SK-N-SH (cell line): ENCODE data around the gene TMCC2. TPM values are rescaled to one million over a fixed set of nuclear protein-coding genes. Genes with fewer than 3 reads are reported as not detected.

Source experiments
- CTCF ChIA-PET: fragments of 300-600, 350-600 bp; formaldehyde crosslinking; extraction: SDS; loops from one replicate; lab custom pipeline; 2021; lab: Yijun Ruan, JAX
- POLR2A ChIA-PET: fragments of 350-600 bp; sonication (Branson Sonifier 250); formaldehyde crosslinking; extraction: SDS; loops from one replicate; lab custom pipeline; 2020; ENCODE audit warnings: antibody characterized with exemption, inconsistent platforms; lab: Yijun Ruan, JAX
- DNase-seq: peaks from one replicate; pipeline ENCODE4 v3.0.0; 2012
- H2AFZ ChIP-seq: fragments of 200-600 bp; sonication (generic); 2 replicates; pipeline ENCODE4 v1.8.1; 2016; ENCODE audit warnings: antibody characterized with exemption, mild to moderate bottlenecking, low read depth
- H3F3A ChIP-seq: fragments of 200-600 bp; sonication (generic); replicated peaks from 2 replicates; pipeline ENCODE3; 2016; ENCODE audit warnings: antibody characterized with exemption, mild to moderate bottlenecking; ENCODE audit not compliant: insufficient read depth
- H3K27ac ChIP-seq, 2 experiments: fragments of 200-500 bp in 1 of 2; fragments of 200-600 bp in 1 of 2; sonication (Bioruptor generic) in 1 of 2; sonication (generic), shearing (Covaris generic) in 1 of 2; 2 replicates each; pipeline versions ENCODE4 v1.5.1 to v1.6.1; 2014 to 2016; ENCODE audit warnings: low read depth in 2 of 2, inconsistent platforms in 1 of 2, low read length in 1 of 2, mild to moderate bottlenecking in 1 of 2, mixed read lengths in 1 of 2
- H3K27me3 ChIP-seq: fragments of 200-600 bp; sonication (generic), shearing (Covaris generic); 2 replicates; pipeline ENCODE4 v1.6.1; 2016; ENCODE audit warnings: mixed run types; ENCODE audit not compliant: insufficient read depth
- H3K36me3 ChIP-seq, 2 experiments: fragments of 200-500 bp in 1 of 2; fragments of 200-600 bp in 1 of 2; sonication (Bioruptor generic) in 1 of 2; sonication (generic) in 1 of 2; replicated peaks in 1 of 2; 2 replicates each; pipeline versions ENCODE3 to v1.5.1; 2014 to 2016; ENCODE audit warnings: low read length in 1 of 2, mild to moderate bottlenecking in 1 of 2; ENCODE audit not compliant: insufficient read depth in 2 of 2, control insufficient read depth in 1 of 2
- H3K4me1 ChIP-seq, 2 experiments: fragments of 200-500 bp in 1 of 2; fragments of 200-600 bp in 1 of 2; sonication (Bioruptor generic) in 1 of 2; sonication (generic), shearing (Covaris generic) in 1 of 2; 2 replicates each; pipeline versions ENCODE4 v1.5.1 to v1.6.1; 2014 to 2016; ENCODE audit warnings: low read depth in 1 of 2, low read length in 1 of 2, mixed run types in 1 of 2; ENCODE audit not compliant: insufficient read depth in 2 of 2, control insufficient read depth in 1 of 2
- H3K4me2 ChIP-seq: fragments of 200-600 bp; sonication (generic), shearing (Covaris generic); 2 replicates; pipeline ENCODE4 v1.6.1; 2017; ENCODE audit warnings: mixed run types
- H3K4me3 ChIP-seq, 2 experiments: fragments of 200-500 bp in 1 of 2; fragments of 200-600 bp in 1 of 2; sonication (Bioruptor generic) in 1 of 2; sonication (generic), shearing (Covaris generic) in 1 of 2; 2 replicates each; pipeline versions ENCODE4 v1.5.1 to v1.8.1; 2014 to 2016; ENCODE audit warnings: low read depth in 2 of 2, inconsistent platforms in 1 of 2, low read length in 1 of 2, mild to moderate bottlenecking in 1 of 2, mixed read lengths in 1 of 2, moderate library complexity in 1 of 2
- H3K79me2 ChIP-seq: fragments of 200-600 bp; sonication (generic); 2 replicates; pipeline ENCODE4 v1.8.1; 2017; ENCODE audit warnings: mild to moderate bottlenecking; ENCODE audit not compliant: insufficient read depth
- H3K9ac ChIP-seq: fragments of 200-600 bp; sonication (generic); 2 replicates; pipeline ENCODE4 v1.6.1; 2017; ENCODE audit warnings: mixed run types
- H3K9me2 ChIP-seq: fragments of 200-600 bp; sonication (generic); 2 replicates; pipeline ENCODE4 v1.6.1; 2017; ENCODE audit warnings: mixed run types
- H3K9me3 ChIP-seq: fragments of 200-600 bp; sonication (generic); 2 replicates; pipeline ENCODE4 v1.6.1; 2017; ENCODE audit warnings: mixed run types, mild to moderate bottlenecking, moderate library complexity
- H4K20me1 ChIP-seq: fragments of 200-600 bp; sonication (generic); 2 replicates; pipeline ENCODE4 v1.6.1; 2017; ENCODE audit warnings: mild to moderate bottlenecking, mixed run types; ENCODE audit not compliant: insufficient read depth
- MXI1 ChIP-seq: IDR thresholded peaks from 2 replicates; pipeline ENCODE4 v1.6.1; 2012; ENCODE audit warnings: mild to moderate bottlenecking, low read depth, low read length, improper control_type of control experiment
- YY1 ChIP-seq: IDR thresholded peaks from 2 replicates; pipeline ENCODE4 v1.4.0; 2012; ENCODE audit warnings: low read depth, mild to moderate bottlenecking
- ZBTB33 ChIP-seq: IDR thresholded peaks from 2 replicates; pipeline ENCODE4 v1.4.0; 2012; ENCODE audit warnings: low read depth, borderline replicate concordance
- WGBS: methylation state at CpG from one replicate; pipeline ENCODE4 v1.1.6; 2017; ENCODE audit warnings: low lambda C conversion rate; 5-methylcytosine and 5-hydroxymethylcytosine counted together
- polyA plus RNA-seq, 3 experiments: library from polyadenylated mRNA; depleted of rRNA; stranded (reverse); fragments of >200 nt; gene quantifications; 2 replicates each; pipeline ENCODE4 v1.2.3, GENCODE V29; 2012

TMCC2 gene
- polyA plus RNA-seq, 1 of the 3 experiments (the other 2 are of a cell fraction) = 6.0 TPM

- 0 out of 2 replicates have a peak, but pooled peaks have one; percentile 32 for TF ChIP-seq YY1
These were observed 93.6 kb downstream of the TMCC2 start, which contains the start of gene NUAK2 (continued) for GRCh38 chr1:205321162-205321958.

- peak overlapping the region; percentile 84 for H3K4me2 ChIP-seq
These were observed 94.2 kb downstream of the TMCC2 start for GRCh38 chr1:205321959-205322283.

More at GRCh38 chr1:205321959-205322283, 94.2 kb downstream of the TMCC2 start:
- Histone ChIP-seq H3F3A (no peaks in the 10 kb centered on the region), H3K4me1 (peaks cover 17 to 29% of the 10 kb centered on the region in 2 experiments), H3K4me3 (peak overlapping the region in 1 of 2 experiments; percentile 78; a peak in 2 of 4 replicates), H4K20me1 (peaks cover 22% of the 10 kb centered on the region), H3K9me3 (no peaks in the 10 kb centered on the region), H3K27ac (no peak overlapping the region), H3K79me2 (peaks cover 46% of the 10 kb centered on the region), H2AFZ (0 out of 2 replicates have a peak overlapping the region, but pooled peaks have one; percentile 7), H3K27me3 (no peaks in the 10 kb centered on the region), H3K36me3 (no peaks in the 10 kb centered on the region), H3K9ac (no peak overlapping the region), H3K9me2 (no peaks in the 10 kb centered on the region)
- CTCF ChIA-PET = interaction anchor here (0.6 to 46.8 kb wide), 11 partner anchors 10 to 163 kb away, joined by 3 to 1368 read pairs (median 4); no protein-coding TSS in a partner anchor
- TF ChIP-seq ZBTB33 (no peak), MXI1 (no peak)
- POLR2A ChIA-PET = no interaction called here
- WGBS = 93% methylated on average over 3 of the region's 5 CpGs
- DNase-seq = no peak

Other genes with a start within 250 kb of the TMCC2 start
- 0.02 and 0.03 TPM in 2 replicates for gene CNTN2, start 184.7 kb upstream of the TMCC2 start, polyA plus RNA-seq (2012; rRNA removed)
- 1.8 and 2.7 TPM in 2 replicates for gene TMEM81, start 143.5 kb upstream of the TMCC2 start, polyA plus RNA-seq (2012; rRNA removed)
- 5.7 and 7.7 TPM in 2 replicates for gene RBBP5, start 106.0 kb upstream of the TMCC2 start, polyA plus RNA-seq (2012; rRNA removed)
- 4.4 and 6.4 TPM in 2 replicates for gene DSTYK, start 16.2 kb upstream of the TMCC2 start, polyA plus RNA-seq (2012; rRNA removed)
- gene NUAK2, start 93.8 kb downstream of the TMCC2 start, polyA plus RNA-seq (2012; rRNA removed) = 6.8 and 11.1 TPM in 2 replicates
- 0.02 and 0.03 TPM in 2 replicates for gene KLHDC8A, start 129.0 kb downstream of the TMCC2 start, polyA plus RNA-seq (2012; rRNA removed)
- gene LEMD1, start 194.1 kb downstream of the TMCC2 start, polyA plus RNA-seq (2012; rRNA removed) = not detected in 2 replicates
- gene BLACAT1, start 228.1 kb downstream of the TMCC2 start, polyA plus RNA-seq (2012; rRNA removed) = not detected in 2 replicates